HL-60 (cell line): ENCODE results near the gene GRK1.

Source experiments
- CTCF ChIP-seq: IDR thresholded peaks from one replicate; pipeline ENCODE4 v1.5.1; 2011; ENCODE audit warnings: low read length, control low read depth, inconsistent platforms; ENCODE audit not compliant: insufficient read depth
- POLR2AphosphoS5 ChIP-seq: IDR thresholded peaks from 2 replicates; pipeline ENCODE4 v1.6.1; 2012; ENCODE audit warnings: low read depth
- REST ChIP-seq: IDR thresholded peaks from 2 replicates; pipeline ENCODE4 v1.6.1; 2012; ENCODE audit warnings: low read depth; ENCODE audit not compliant: insufficient replicate concordance

- TF ChIP-seq CTCF = no peak
- TF ChIP-seq REST = no peak
- no peak for TF ChIP-seq POLR2AphosphoS5
Observed at GRCh38 chr13:113637262-113638160, 29.5 kb upstream of the GRK1 start.
